NOMO-1 (cell line): ENCODE measurements around the gene AP3S2.
"Not testable (repeated sequence)": the region's sequence is repeated elsewhere in the genome, so short reads cannot be mapped to it uniquely, and the experiment has no call there.

Experiments
- DNase-seq, 2 experiments: peaks; one replicate each; lab custom pipeline; 2025; ENCODE audit not compliant: unreplicated experiment in 2 of 2; lab: John Stamatoyannopoulos, UW

Gene AP3S2

DNA sequence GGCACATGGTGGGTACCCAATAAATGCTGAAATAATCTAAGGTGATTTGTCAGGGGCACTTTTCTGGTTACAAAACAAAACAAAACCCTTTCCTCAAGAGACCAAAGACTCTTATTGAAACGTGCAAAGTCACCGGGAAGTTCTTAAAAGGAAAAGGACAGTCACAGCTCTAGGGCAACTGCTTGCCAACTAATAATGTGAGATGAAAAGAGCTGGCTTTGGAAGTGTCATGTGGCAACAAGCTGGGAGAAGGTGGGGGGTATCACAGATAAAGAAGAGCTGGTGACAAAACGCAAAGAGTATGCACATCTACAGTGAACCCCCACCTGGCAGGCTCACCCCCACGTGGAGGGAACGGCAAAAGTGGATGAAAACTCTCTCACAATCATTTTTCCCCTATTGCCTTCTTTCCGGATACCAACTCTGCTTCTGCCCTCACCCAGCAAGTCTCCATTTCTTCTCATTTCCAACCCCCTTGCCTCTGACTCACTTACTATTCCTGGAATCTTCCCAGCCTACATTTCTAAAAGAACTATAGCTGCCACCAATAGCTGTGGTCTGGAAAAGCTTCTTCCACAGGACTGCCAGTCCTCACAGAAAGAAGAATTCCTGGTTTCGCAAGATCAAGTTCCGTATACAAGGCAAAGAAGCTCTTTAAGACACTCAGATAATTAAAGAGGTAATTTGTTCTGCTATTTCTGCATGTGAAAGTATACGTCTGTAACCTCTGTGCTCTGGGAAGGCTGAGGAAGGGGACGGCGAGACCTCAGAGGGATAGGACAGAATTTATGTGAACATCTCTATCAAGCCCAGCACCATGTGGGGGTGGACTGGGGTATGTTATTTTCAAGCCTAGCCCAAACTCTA is 57.3 kb downstream of the AP3S2 start:
- DNase-seq: peak in 1 of 2 experiments; percentile 68

DNA sequence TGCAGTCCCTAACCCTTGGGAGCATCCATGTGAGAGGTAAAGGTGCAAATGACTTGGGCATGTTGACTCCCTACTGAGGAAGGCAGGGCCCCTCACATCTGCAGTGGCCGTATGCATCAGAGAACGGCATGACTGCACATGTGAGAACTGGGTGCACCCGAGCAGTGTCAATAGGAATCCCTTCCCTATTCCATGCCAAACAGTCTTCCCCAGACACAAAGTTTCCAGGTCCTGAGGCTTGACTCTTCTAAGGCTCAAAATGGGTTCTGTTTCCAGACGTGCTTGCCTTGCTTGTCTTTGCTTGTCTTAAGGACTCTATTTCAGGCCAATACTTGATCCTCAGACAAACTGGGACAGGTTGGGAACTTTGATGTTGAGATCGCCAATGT is 58.6 kb downstream of the AP3S2 start:
- DNase-seq: no peak

DNA sequence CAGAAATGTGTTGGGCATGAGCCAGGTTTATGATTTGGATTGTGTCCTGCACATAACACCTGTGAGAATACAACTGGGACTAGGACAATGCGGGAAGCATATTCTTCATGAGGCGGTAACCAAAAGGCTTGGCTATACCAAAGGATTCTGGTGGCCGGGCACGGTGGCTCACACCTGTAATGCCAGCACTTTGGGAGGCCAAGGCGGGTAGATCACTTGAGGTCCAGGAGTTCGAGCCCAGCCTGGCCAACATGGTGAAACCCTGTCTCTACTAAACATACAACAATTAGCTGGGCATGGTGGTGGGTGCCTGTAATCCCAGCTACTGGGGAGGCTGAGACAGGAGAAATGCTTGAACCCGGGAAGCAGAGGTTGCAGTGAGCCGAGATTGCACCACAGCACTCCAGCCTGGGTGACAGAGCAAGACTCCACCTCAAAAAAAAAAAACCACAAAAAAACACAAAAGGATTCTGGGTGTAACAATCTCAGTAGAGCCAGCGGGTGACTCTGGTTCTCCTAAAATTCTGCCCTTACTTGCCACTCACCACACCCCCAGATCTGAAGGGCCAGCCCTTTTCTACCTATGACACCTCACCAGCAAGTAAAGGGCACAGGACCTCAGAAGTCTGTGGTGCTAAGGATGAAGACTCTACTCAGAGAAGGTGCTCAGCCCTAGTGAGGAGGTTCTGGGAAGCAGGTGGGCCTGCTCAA is 59.2 kb downstream of the AP3S2 start:
- DNase-seq: not testable (repeated sequence)

DNA sequence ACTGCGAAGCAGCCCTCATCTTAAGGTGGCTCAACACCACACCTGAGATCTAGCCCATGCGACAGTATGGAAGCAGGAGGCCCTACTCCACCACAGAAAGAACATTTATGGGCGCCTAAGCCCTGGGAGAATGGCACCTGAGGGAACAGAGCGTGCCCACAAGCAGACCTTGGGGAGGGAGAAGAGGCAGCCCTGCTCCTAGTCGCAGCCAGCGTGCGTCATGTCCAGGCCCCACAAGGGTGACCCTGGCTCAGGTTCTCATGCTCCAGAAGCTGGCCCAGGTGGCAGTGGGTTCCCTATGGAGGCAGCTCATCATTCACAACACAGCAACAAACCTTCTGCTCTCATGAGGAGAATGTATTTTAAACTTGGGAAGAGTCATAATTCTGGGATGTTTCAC is 59.8 kb downstream of the AP3S2 start:
- no peak for DNase-seq

DNA sequence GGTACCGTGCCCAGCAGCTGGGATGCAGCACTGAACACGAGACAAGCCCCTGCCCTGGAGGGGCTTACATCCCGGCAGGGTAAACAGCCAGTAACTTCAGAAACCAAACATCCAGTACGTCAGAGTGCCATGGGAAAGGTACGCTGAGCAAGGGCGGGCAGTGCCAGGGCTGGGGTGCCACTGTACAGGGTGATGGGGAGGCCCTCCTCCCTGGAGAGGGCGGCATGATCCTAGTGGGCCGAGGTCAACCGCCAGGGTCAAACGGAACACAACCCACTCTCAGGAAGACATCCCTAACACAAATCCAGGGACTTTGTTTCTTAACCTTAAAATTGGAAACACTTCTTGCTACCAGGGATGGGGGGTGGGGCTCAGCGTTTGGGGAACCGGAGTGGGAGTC is 63.2 kb downstream of the AP3S2 start:
- no peak for DNase-seq

DNA sequence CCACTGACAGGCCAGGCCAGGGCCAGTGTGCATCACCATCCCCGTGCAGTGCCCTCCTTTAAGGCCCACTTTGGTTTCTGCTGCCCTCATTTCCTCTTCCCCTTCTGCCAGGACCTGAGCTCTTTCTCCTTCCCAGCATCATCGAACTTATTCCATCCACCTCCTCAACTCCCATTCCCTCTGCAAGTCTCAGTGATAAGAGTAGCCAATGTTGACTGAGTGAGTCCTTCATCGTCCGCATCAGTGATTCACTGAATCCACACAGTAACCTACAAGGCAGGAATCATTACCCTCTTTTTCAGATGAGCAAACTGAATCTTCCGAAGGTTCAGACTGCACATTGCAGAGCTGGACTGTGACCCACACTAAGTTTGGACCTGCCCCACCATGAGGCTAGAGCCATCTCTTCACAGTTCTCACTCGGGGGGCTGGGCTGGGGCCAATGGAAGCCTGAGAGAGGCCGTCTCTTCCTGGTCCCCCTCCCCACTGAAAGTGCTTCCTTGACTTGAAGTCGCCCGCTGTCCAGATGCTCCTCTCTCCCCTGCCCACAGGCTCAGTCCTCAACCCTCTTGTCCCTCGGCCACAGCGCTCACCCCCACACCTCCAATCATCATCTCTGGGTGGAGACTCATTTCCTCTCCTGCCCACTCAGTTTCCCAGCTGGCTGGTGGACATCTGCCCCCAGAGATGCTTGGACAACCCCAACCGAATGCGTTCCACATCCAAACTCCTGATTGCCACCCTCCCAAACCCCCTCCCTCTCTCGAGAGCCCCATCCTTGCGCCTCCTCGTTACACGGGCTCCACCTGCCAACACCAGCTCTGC is 64.0 kb downstream of the AP3S2 start:
- DNase-seq: no peak

DNA sequence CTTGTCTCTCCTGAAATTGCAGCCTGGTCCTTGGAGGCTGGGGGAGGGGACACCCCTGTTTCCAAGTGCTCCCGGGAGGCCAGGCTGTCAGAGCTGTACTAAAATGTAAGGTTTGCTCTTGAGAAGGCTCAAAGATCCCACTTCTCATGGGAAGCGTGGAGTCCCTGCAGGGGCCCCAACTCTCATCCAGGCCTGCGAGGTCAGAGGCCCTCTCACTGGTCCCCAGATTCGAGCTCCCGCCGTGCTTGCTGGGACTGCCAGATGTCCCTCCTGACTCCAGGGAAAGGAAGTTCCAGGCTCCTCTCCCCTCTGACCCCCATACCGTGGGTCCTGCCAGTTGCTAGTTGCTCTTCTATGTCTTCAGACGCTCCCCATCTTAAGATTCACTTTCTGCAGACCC is 64.6 kb downstream of the AP3S2 start:
- no peak for DNase-seq

DNA sequence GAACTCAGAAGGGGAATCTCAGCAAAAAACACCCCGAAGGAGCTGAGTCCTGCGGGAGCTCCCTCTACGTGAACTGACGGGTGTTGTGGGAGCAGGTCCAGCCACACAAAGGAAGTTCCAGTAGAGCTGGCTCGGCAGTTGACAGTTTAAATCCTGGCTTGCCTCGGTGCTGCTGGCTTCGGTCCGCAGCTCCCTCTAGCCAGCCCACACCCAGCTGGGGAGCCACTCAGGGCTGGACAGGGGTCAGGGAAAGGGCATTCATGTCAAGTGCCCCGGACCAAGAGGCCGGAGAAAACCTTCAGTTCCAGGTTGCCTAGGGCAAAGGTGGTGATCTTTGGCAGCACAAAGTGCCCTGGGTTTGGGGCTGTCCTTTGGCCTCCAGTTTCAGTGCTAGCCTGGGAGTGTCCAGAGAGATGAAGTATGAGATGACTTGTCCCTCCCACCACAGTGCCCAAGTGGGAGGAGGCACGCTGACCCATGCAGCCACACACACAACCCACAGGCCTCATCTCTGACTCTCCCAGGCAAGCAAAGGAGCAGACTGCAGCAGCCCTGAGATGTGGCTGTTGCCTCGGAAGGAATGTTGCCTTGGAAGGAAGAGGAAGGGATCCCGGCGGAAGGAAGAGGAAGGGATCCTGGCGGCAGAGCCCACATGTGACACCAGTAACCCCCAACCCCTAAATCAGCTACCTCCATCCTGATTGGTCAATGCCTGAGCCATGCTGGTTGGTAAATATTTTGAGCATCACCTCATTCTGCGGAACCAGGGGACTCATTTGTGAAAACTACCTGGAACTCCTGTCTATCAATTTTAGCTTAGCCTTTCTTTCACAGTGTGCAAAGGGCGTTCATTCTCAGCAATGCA is 65.3 kb downstream of the AP3S2 start:
- DNase-seq: no peak

DNA sequence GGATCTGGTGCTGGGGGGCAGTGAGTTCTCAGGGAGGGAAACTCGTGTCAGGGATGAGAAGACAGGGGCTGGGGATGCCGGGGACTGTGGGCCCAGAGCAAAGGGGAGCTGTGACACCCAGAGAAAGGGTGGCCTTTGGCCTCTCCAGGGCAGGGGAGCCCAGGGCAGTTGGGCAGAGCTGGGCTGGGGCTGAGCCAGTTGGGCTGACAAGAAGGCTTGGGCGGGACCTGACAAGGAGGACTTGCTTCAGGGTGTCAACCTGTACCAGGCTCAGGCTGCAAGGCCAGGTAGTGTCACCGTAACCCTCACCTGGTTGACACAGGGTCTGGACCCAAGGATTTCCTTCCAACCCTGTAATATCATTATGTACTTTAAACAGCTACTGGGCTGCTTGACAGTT is 66.0 kb downstream of the AP3S2 start:
- DNase-seq: no peak

DNA sequence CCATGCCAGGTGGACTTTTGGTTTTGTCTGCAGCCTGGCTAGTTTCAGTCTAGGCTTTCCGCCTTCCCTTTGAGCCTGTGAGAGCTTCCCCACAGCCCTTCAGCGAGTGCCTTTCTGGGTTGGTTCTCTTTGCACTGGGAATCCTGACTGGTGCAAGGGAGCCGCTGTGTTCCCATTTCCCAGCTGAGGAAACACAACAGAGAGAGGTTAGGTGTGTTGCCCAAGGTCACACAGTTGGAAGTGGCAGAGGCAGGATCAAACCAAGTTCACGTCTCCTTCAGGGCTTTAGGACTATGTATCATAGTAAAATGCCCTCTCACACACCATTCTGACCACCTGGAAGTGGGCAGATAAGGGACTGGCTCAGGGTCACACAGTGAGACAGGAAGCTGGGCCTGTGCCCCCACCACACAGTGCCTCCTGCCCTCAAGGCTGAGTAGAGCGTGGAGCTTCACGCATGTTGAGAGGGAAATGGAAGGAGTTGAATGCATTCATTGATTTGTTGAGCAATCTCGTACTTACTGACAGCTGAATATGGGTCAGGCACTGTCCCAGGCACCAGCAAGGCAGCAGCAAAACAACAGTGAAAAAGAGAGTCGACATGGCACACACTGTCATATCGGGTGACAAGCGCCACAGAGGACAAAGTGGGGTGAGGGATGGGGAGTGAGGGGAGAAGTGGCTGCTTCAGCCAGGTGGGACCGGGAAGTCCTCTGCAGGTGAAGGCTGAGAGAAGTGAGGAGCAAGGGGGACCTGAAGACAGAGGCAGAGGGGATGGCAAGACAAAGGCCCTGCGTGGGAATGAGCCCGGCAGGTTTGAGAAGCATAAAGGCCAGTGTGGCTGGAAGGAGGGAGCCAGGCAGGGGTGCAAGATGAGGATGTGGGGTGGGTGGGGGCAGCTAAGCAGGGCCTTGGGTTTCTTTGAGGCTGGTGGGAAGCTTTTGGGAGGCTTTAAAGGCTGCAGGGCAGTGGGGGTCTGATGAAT is 66.8 kb downstream of the AP3S2 start:
- no peak for DNase-seq

DNA sequence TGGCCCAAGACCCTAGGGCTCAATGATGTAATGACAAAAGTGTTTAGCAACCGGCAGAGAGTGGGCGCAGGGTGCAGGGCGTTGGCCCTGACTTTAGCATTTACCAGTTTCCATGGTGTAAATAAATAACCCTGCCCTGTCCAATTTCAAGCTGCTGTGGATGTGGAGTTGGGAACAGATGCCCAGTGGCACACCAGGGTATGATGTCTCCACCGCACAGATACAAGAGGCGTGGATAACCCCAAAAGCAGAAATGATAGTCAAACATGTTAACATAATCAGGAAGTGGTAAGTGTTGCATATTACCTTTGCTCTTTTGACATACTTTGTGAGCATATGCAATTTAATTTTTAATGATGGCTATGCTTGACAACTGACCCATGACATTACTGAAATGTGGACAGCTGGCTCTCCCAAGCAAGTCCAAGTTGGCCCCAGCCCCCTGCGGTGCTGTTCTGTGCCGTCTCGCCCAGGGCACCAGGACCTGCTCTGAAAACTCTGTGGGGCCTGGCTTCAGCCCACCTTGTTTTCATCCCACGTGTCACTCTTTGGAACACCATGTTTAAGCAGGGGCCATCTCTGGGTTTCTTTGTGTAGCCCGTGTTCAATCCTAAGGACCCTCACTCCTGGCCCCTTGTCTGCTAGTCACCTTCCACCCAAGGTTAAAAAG is 68.4 kb downstream of the AP3S2 start:
- DNase-seq: peak; percentile 92 to 97

DNA sequence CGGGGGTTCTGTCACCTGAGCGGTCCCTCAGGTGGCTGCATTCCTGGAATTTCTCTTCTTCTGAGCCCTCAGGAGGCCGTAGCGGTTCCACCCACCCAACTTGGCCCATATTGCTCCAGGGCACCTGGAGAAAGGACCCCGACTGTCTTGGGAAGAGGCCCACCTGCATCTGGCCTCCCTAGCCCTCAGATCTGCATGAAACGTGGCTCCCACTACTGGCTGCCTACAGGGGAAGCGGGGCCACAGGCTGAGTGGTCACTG is 69.3 kb downstream of the AP3S2 start:
- DNase-seq: no peak

DNA sequence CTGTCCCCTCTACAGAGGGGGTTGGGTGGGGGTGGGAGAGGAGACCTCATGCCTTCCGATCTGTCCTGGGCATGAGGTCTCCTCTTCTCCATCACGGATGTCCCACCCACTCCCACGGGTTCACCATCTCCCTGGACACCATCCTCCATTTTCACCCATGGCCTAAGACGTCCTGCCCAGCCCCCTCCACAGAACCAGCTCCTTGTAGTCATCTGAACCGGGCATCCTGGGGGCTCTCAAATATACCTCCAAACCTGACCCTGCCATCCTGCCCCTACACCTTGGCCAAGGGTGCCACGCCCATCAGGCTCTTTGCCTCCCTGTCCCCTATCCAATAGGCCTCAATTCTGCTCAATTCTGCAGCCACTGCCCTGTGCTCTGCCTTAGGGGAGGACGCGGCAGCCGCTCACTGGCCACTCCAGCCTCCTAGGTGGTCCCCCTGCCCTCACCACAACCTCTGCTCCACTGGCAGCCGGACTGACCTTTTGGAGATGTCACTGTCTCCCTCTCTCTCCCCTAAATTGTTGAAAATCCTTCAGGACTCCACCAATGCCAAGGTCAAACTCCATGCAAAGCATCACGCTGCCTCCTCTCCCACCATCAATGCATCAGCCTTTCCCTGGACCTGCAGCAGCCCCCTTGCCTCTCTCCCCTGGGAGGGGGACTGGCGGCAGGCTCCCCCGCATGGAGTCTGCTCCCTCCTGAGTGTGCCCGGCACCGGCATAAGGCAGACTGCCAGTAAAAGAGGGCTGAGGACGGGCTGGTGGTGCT is 69.8 kb downstream of the AP3S2 start:
- DNase-seq: no peak

DNA sequence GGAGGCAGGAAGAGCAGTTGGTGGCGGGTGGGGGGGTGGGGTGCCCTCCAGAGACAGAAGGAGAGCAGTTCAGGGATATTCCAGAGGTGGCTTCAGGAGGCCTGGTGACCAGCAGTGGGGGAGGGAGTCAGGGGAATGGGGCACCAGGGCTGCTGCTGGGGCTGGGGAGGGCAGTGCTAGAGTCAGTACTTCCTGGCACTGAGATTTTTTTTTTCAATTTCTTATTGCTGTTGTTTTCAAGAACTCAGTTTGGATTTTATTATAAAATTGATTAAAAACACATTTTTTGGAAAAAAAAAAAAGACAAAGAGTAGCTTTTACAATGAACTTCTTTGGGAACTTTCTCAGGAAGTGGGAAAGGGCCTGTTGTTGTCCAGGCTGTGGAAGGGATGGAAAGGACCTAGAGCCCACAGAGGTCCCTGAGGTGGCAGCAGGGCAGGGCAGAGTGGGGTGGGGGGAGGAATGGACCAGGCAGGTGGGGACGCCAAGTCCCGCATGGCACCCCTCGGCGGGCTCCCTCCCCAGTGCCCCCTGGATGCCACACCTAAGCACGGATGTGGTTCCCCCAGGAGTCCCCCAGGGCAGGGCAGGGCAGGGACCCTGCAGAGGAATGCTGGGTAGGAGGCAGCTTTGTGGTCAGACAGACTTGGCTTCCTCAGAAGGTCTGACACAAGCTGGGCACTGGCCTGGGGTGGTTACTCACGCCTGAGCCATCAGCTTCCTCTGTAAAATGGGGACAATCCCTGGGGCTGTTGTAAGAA is 70.7 kb downstream of the AP3S2 start:
- DNase-seq: no peak

DNA sequence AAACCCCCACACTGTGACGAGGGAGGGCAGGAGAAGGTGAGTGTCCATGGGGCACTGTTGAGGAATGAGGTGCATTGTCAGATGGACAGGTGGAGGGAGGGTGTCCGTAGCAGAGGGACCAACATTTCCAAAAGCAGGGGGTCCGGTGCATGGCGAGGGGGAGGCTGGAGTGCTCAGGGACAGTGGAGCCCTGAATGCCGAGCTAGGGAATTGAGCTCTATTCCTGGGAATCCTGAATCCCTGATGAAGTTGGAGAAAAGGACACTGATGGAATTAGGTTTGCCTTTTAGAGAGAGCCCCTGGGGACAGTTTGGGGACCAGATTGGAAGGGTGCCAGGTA is 71.2 kb downstream of the AP3S2 start:
- DNase-seq: no peak

DNA sequence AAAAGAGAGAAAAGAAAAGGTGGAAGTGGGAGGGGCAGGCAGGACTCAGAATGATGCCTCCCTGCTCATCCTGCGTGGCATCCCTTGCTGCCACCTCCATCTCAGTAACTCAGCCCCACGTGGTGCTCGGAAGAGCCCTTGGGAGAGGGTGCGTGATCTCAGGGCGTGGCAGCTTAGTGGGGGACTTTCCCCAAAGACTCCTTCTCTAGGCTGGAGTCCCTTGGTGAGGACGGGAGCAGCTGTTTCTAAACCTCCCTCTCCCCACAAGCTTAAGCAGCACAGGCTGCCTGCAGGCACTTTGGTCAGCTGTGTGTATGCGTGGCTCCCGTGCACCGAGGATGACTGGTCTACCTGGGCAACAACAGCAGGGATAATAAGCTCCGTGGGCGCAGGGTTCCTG is 71.8 kb downstream of the AP3S2 start:
- DNase-seq: no peak
